GM23338 (cell line): Measurements from ENCODE around the gene ZGPAT.

Experiments used
- CREB1 ChIP-seq: fragments of 250-450 bp; sonication (Bioruptor Pico); IDR thresholded peaks from 2 replicates; pipeline ENCODE4 v1.5.0; 2020; ENCODE audit warnings: low read depth, mild to moderate bottlenecking, moderate library complexity
- EZH2 ChIP-seq: fragments of 200-600 bp; sonication (generic); IDR thresholded peaks from one replicate; pipeline ENCODE4 v1.8.0; 2017; ENCODE audit warnings: antibody characterized with exemption, mild to moderate bottlenecking, low read depth; ENCODE audit not compliant: unreplicated experiment
- EZH2phosphoT487 ChIP-seq: fragments of 200-600 bp; sonication (generic); IDR thresholded peaks from one replicate; pipeline ENCODE4 v1.8.1; 2018; ENCODE audit warnings: antibody characterized with exemption; ENCODE audit not compliant: unreplicated experiment
- JUNB ChIP-seq: IDR thresholded peaks from one replicate; pipeline ENCODE4 v1.6.1; 2016; ENCODE audit warnings: antibody characterized with exemption; ENCODE audit not compliant: unreplicated experiment
- NANOG ChIP-seq: IDR thresholded peaks from 2 replicates; pipeline ENCODE4 v1.6.1; 2016; ENCODE audit warnings: antibody characterized with exemption, borderline replicate concordance
- POLR2AphosphoS5 ChIP-seq: IDR thresholded peaks from 2 replicates; pipeline ENCODE4 v1.6.1; 2016; ENCODE audit warnings: antibody characterized with exemption, low read depth
- ZNF331 ChIP-seq: fragments of 250-450 bp; sonication (Bioruptor Pico); IDR thresholded peaks from 2 replicates; pipeline ENCODE4 v1.5.0; 2020; ENCODE audit warnings: low read depth, mild to moderate bottlenecking, moderate library complexity
- TF ChIP-seq, protein P1 (sequence below): IDR thresholded peaks from one replicate; pipeline ENCODE4 v1.6.1; 2018; ENCODE audit warnings: antibody characterized with exemption; ENCODE audit not compliant: unreplicated experiment
- TF ChIP-seq, protein P2 (sequence below), 2 experiments: fragments of 200-600 bp in 1 of 2; sonication (generic) in 1 of 2; conservative IDR thresholded peaks; 2 replicates each; pipeline versions ENCODE4 v1.5.1 to v1.6.1; 2016 to 2017; ENCODE audit warnings: antibody characterized with exemption in 2 of 2, low read depth in 2 of 2, mild to moderate bottlenecking in 2 of 2, moderate library complexity in 1 of 2
- TF ChIP-seq, protein P3 (sequence below): IDR thresholded peaks from 2 replicates; pipeline ENCODE4 v1.6.1; 2016; ENCODE audit warnings: antibody characterized with exemption

DNA sequence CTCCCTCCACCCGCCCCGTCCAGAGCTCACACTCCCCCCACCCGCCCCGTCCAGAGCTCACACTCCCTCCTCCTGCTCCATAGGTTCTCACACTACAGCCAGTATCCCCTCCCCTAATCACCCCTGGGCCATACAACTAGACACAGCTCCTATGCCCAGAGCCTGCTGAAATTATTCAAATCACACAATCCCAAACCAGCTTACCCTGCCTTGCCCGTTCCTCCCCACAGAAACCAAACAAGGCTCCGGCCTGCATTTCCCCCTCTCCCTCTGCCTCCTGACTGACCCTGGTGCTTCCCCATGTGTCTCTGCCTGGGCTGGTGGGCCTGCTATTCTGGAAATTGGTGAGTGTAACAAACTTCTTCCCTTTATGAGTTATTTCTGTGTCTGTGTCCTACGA is 50.3 kb downstream of the ZGPAT start:
- TF ChIP-seq EZH2: no peak
- TF ChIP-seq, protein P1, sequence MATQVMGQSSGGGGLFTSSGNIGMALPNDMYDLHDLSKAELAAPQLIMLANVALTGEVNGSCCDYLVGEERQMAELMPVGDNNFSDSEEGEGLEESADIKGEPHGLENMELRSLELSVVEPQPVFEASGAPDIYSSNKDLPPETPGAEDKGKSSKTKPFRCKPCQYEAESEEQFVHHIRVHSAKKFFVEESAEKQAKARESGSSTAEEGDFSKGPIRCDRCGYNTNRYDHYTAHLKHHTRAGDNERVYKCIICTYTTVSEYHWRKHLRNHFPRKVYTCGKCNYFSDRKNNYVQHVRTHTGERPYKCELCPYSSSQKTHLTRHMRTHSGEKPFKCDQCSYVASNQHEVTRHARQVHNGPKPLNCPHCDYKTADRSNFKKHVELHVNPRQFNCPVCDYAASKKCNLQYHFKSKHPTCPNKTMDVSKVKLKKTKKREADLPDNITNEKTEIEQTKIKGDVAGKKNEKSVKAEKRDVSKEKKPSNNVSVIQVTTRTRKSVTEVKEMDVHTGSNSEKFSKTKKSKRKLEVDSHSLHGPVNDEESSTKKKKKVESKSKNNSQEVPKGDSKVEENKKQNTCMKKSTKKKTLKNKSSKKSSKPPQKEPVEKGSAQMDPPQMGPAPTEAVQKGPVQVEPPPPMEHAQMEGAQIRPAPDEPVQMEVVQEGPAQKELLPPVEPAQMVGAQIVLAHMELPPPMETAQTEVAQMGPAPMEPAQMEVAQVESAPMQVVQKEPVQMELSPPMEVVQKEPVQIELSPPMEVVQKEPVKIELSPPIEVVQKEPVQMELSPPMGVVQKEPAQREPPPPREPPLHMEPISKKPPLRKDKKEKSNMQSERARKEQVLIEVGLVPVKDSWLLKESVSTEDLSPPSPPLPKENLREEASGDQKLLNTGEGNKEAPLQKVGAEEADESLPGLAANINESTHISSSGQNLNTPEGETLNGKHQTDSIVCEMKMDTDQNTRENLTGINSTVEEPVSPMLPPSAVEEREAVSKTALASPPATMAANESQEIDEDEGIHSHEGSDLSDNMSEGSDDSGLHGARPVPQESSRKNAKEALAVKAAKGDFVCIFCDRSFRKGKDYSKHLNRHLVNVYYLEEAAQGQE: no peak
- no peak for TF ChIP-seq POLR2AphosphoS5
- TF ChIP-seq, protein P2, sequence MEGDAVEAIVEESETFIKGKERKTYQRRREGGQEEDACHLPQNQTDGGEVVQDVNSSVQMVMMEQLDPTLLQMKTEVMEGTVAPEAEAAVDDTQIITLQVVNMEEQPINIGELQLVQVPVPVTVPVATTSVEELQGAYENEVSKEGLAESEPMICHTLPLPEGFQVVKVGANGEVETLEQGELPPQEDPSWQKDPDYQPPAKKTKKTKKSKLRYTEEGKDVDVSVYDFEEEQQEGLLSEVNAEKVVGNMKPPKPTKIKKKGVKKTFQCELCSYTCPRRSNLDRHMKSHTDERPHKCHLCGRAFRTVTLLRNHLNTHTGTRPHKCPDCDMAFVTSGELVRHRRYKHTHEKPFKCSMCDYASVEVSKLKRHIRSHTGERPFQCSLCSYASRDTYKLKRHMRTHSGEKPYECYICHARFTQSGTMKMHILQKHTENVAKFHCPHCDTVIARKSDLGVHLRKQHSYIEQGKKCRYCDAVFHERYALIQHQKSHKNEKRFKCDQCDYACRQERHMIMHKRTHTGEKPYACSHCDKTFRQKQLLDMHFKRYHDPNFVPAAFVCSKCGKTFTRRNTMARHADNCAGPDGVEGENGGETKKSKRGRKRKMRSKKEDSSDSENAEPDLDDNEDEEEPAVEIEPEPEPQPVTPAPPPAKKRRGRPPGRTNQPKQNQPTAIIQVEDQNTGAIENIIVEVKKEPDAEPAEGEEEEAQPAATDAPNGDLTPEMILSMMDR (conservative IDR thresholded peaks at IDR 0.05; ENCODE audit: low read depth in 2 of 2): no peak
- no peak for TF ChIP-seq CREB1
- no peak for TF ChIP-seq ZNF331 (CRISPR knock-in tag)
- no peak for TF ChIP-seq NANOG
- TF ChIP-seq EZH2phosphoT487: no peak
- TF ChIP-seq, protein P3, sequence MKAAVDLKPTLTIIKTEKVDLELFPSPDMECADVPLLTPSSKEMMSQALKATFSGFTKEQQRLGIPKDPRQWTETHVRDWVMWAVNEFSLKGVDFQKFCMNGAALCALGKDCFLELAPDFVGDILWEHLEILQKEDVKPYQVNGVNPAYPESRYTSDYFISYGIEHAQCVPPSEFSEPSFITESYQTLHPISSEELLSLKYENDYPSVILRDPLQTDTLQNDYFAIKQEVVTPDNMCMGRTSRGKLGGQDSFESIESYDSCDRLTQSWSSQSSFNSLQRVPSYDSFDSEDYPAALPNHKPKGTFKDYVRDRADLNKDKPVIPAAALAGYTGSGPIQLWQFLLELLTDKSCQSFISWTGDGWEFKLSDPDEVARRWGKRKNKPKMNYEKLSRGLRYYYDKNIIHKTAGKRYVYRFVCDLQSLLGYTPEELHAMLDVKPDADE: no peak
- no peak for TF ChIP-seq JUNB
